Daoy (cell line): ENCODE data around the gene C12orf76. TPM values are rescaled to one million over a fixed set of nuclear protein-coding genes. Genes with fewer than 3 reads are reported as not detected.
"Not testable (repeated sequence)": the region's sequence is repeated elsewhere in the genome, so short reads cannot be mapped to it uniquely, and the experiment has no call there.

Experiments used
- DNase-seq: peaks from one replicate; pipeline ENCODE4 v3.0.0-alpha.2; 2015; ENCODE audit warnings: low read depth
- total RNA-seq: library from RNA; depleted of rRNA; stranded (reverse); fragments of >200 nt; shearing (Covaris generic); gene quantifications from 2 replicates; pipeline ENCODE4 v1.2.3, GENCODE V29; 2014; rRNA removed

The C12orf76 gene, protein sequence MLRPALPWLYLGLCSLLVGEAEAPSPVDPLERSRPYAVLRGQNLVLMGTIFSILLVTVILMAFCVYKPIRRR
- total RNA-seq: 6.1 and 21.3 TPM in 2 replicates

GRCh38 chr12:110048242-110049027 lies at the start of gene C12orf76:
TSS of gene C12orf76 (minus strand) at chr12:110048522. CDS start at chr12:110048495, 27 bp downstream.
- DNase-seq: peak; percentile 98

DNA sequence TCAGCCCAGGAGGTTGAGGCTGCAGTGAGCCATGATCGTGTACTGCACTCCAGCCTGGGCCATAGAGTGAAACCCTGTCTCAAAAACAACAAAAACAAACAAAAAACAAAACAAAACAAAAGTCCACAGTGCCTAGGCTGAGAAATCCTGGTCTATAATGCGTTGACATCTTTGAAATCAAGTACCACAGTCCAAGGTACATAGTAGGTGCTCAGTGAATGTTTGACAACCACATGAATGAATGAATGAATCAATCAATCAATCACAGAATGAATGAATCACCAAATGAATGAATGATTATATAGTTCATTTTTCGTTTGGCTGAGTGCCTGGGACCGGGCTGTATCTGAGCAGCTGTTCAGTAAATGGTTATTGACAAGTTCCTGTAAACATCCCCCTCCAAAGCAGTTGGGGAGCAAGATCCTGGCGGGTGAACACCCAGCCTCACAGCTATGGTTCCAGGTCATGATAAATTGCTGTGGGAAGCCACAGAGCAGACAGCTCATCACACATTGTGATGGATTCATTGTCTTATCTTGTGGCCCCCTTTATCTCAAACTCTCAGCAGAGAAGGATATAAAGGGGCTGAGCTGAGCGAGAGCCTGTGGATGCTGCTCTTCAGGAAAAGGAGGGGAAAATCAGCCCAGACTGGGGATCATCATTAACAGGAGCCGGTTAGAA lies 45.4 kb upstream of the C12orf76 start:
- no peak for DNase-seq

- no peak for DNase-seq
These were observed 42.9 kb upstream of the C12orf76 start for GRCh38 chr12:110091136-110091711.

DNA sequence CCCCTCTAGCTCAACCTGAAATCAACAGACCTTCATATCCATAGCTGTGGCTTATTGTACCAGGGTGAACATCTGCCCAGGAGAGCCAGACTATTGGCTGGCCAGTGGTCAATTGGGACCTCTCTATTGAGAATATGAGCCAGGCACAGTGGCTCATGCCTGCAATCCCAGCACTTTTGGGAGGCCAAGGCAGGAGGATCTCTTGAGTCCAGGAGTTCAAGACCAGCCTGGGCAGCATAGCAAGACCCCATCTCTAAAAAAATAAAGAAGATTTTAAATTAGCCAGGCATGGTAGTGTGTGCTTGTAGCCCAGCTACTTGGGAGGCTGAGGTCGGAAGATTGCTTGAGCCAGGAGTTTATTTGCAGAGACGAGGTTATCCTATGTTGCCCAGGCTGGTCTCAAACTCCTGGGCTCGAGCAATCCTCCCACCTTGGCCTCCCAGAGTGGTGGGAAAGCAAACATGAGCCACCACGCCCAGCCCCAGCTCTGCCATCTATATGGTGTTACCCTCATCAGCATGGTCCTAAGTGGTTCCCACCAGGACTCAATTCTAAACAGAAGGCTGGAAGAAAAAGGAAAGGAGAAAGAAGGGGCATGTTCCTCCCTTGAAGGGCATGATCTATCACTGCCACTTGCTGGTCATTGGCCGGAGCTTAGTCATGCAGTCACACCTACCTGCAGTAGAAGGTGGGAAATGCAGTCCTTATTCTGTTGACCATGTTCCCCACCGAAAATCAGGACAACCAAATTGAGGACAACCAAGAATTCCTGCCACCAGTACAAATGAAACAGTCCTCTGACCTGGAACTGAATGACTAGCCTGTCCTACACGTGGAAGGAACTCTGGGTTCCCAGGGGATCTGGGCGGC lies 42.2 kb upstream of the C12orf76 start:
- no peak for DNase-seq

DNA sequence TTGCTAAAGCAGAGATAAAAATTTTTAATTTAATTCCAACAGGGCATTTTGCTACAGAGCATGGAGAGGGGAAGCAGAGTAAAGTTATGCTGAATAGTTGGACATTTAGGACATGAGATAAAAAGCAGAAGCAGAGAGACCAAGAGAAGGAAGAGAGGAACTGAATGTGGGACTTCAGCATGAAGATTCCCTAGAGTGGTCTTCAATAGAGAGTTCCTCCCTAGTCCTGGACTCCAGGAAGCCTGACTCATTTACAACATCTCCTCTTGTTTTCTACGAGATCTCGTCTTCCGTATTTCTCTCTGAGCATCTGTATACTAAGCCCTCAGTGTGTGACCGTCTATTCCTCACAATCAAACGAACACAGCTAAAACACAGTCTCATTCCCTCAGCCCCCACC lies 40.6 kb upstream of the C12orf76 start:
- no peak for DNase-seq

GRCh38 chr12:110088216-110088615 lies 39.9 kb upstream of the C12orf76 start:
- not testable (repeated sequence) for DNase-seq

DNA sequence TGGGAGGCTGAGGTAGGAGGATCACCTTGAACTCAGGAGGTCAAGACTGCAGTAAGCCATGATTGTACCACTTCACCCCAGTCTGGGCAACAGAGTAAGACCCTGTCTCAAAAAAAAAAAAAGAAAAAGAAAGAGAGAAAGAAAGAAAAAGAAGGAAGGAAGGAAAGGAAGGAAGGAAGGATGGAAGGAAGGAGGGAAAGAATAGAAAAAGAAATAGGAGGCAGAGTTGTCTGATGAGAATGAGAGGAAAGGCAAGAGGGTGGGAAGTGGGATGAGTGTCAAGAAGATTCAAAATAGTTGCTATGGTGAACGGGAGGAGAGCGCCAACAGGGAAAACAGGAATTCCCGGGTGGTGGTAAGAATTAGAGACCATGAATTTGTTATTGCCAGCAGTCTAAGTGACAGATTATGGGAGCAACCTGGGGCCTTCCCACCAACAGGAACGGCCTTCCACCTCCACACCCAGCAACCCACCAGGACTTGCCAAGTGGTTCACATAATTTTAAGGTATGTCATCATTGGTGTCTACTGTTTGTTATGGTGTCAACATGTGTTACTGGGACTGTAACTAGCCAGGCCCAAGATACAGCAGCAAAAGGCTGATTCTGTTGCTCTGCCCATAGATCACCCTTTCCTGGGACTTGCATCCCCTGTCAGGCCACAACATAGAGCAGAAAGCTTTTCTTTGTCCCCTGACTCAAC lies 36.1 kb upstream of the C12orf76 start:
- no peak for DNase-seq

DNA sequence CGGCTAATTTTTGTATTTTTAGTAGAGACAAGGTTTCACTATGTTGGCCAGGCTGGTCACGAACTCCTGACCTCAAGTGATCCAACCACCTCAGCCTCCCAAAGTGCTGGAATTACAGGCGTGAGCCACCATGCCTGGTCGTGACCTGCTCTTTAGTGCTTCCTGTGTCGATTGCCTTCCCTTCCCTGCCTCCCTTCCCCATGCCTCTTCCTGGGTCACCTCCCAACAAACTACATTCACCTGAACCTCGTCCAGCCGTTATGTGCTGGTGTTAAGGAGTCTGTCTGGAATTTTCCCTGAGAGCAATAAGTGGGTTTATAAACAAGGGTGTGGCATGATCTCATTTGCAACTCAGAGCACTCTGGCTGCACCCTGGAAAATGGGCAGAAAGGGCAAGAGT lies 32.1 kb upstream of the C12orf76 start:
- DNase-seq: no peak

DNA sequence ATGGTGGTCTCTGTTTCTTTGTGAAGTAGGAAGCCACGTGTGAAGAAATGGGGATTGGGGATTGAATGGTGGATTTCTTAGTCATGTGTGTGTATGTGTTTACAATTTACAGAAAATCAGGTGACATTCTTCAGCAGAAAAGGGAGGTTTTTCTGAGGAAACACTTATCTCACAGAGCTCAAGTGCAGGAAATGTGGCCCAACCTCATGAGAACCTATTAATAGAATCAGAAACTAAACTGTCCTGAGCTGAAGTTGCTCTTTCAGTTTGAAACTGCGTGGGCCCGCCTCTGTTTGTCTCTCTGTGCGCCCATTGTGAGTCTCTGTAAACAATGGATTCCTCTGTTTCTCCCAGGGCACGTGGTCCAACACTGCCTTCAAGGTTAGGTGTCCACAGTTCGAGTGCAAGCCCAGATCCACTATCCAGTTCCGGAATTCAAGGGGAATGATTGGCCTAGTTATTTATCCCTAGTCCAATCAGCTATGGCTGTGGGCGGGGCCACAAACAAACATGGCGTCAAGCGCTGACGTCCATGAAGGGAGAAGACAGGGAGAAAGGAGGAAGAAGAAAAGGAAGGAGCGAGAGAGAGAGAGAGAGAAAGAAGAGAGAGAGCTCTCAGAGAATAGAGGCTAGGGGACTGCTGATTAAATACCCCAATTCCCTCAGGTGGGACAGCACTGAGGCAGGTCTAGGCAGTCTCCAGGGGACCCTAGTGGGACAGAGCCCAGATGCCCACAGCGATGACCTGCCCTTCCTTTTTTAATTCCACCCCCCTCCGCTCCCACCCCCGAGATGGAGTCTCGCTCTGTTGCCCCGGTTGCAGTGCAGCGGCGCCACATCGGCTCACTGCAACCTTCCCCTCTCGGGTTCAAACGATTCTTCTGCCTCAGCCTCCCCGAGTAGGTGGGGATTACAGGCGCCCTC lies 31.4 kb upstream of the C12orf76 start:
- DNase-seq: no peak

- no peak for DNase-seq
These were observed 29.5 kb upstream of the C12orf76 start for GRCh38 chr12:110077800-110078199.

DNA sequence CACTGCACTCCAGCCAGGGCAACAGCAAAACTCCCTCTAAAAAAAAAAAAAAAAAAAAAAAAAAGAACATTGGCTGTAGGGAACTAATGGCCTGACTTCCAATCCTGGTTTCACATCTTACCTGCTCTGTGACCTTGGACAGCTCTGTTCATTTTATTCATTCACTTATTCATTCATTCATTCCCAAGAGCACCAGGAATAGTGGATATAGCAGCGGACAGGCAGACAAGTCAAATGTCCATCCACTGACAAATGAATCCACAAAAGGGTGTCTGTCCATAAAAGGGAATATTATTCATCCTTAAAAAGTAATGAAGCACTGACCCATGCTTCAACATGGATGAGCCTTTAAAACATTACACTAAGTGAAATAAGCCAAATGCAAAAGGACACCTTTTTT lies 27.6 kb upstream of the C12orf76 start:
- DNase-seq: no peak

DNA sequence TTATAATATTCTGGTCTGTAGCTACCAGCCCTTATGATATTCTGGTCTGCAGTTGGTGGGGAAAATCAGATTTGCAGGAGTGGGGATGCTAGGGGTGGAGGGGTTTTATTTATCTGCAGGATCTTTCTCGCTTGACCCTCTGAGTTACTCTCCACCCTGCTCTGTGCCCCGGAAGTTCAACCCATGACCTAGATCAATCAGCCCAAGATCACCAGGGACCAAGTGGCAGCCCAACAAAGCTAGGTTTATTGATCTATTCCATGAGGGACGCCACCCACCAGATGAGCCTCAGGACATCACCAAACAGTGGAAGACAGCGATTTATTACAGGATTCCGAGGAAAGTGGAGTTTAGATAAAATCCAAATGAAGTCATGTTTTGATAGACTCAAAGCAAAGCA lies 25.8 kb upstream of the C12orf76 start:
- DNase-seq: no peak

GRCh38 chr12:110073049-110073831 lies 24.9 kb upstream of the C12orf76 start:
- DNase-seq: peak; percentile 29

GRCh38 chr12:110072636-110073035 lies 24.3 kb upstream of the C12orf76 start:
- DNase-seq: not testable (repeated sequence)

GRCh38 chr12:110071967-110072366 lies 23.6 kb upstream of the C12orf76 start:
- DNase-seq: no peak

- no peak for DNase-seq
These were observed 23.2 kb upstream of the C12orf76 start for GRCh38 chr12:110071504-110071903.

- DNase-seq: no peak
These were observed 20.3 kb upstream of the C12orf76 start for GRCh38 chr12:110068654-110069053.

- DNase-seq: not testable (repeated sequence)
These were observed 19.8 kb upstream of the C12orf76 start for GRCh38 chr12:110068115-110068514.

DNA sequence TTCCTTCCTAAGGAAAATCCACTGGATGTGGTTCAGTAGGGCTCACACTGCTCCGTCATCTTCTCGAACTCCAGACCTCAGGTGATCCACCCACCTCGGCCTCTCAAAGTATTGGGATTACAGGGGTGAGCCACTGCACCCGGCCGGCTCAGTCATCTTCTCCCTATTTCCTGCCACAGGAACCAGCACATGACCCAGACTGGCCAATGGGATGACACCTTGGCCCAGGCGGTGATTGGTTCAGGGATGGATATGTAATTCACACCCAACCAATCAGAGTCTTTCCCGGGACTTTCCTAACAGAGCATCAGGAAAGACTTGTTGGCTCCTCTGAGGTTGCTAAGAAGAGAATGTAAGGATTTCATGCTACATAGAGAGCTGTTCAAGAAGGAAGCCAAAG lies 19.2 kb upstream of the C12orf76 start:
- DNase-seq: no peak
